ENCODE results near the gene SMPX.

DNA sequence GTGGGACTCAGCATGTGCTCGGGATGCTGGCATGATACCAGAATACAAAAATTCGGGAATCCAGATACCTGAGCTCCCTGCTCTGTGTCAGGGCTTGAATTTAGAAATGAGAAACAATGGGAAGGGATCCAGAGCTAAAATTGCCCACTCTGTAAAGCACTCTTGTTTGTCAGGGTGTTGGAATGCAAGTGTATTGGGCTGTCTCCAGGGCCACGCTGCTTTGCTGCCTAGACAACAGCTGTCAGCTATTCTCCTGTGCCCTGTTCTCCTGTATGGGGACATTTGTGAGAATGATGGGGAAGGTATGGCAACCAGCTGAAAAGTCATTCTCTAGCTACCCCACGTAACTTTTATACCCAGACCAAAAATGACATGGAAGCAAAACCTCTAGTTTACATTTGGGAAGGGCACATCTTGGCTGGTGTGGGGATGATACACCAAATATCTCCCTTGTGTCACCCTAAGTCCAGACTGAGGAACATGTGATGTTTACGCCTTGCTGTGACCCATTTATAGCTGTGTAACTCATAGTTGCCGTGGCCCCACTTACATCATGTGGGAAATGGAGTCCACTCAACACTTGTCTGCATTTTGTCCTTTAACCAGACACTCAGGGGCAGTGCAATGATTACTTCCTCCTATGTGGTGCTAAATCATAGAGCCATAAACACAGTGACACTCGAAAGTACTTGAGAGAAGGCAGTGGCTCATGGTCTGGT, 46.6 kb downstream of the SMPX start:
- TF ChIP-seq CTCF (conservative IDR thresholded peaks at IDR 0.05) (no peak), EZH2 (IDR thresholded peaks at IDR 0.05; ENCODE audit: low read depth) (no peak)
